Suprapubic skin (tissue), 4 donors: ENCODE measurements around the gene SIK2. TPM values are rescaled to one million over a fixed set of nuclear protein-coding genes. Genes with fewer than 3 reads are reported as not detected.
A peak's percentile ranks its signal among the peaks of the same experiment; 100 is the strongest.

Experiments used
- DNase-seq, 2 donors: peaks; one replicate each; pipeline ENCODE4 v3.0.0-alpha.2; 2019; ENCODE audit warnings: low spot score in 2 of 2
- H3K27ac ChIP-seq: fragments of 200-600 bp; sonication (generic); one replicate; pipeline ENCODE4 v1.5.1; 2019
- H3K27me3 ChIP-seq: fragments of 200-600 bp; sonication (generic); one replicate; pipeline ENCODE4 v1.5.1; 2019
- H3K36me3 ChIP-seq: fragments of 200-600 bp; sonication (generic); one replicate; pipeline ENCODE4 v1.5.1; 2019
- H3K4me1 ChIP-seq: fragments of 200-600 bp; sonication (generic); one replicate; pipeline ENCODE4 v1.5.1; 2019
- H3K4me3 ChIP-seq: fragments of 200-600 bp; sonication (generic); one replicate; pipeline ENCODE4 v1.5.1; 2019; ENCODE audit warnings: mild to moderate bottlenecking
- H3K9me3 ChIP-seq: fragments of 200-600 bp; sonication (generic); one replicate; pipeline ENCODE4 v1.5.1; 2019
- EP300 ChIP-seq: sonication (generic); formaldehyde crosslinking; IDR thresholded peaks from one replicate; pipeline ENCODE4 v1.6.1; 2017; ENCODE audit warnings: antibody characterized with exemption
- POLR2A ChIP-seq, 2 donors: fragments of 450-650 bp; IDR thresholded peaks; one replicate each; pipeline ENCODE4 v1.6.1; 2017; ENCODE audit warnings: antibody characterized with exemption in 2 of 2, mild to moderate bottlenecking in 2 of 2, moderate library complexity in 2 of 2
- POLR2AphosphoS5 ChIP-seq, 3 donors: sonication (generic); formaldehyde crosslinking; IDR thresholded peaks; one replicate each; pipeline ENCODE4 v1.6.1; 2017; ENCODE audit warnings: antibody characterized with exemption in 3 of 3
- WGBS: methylation state at CpG from one replicate; pipeline ENCODE4 v1.1.5; 2018; 5-methylcytosine and 5-hydroxymethylcytosine counted together
- total RNA-seq, 4 donors: library from RNA; depleted of rRNA; stranded (reverse); fragments of >200 nt; gene quantifications; one replicate each; pipeline ENCODE4 v1.1.0, GENCODE V29; 2016
- TF ChIP-seq, protein P1 (sequence below), 2 donors: fragments of 200-600 bp in 1 of 2; fragments of 450-650 bp in 1 of 2; sonication (generic) in 1 of 2; IDR thresholded peaks; one replicate each; pipeline ENCODE4 v1.5.1; 2016 to 2019; ENCODE audit warnings: antibody characterized with exemption in 2 of 2, mild to moderate bottlenecking in 1 of 2, moderate library complexity in 1 of 2

SIK2 gene
- total RNA-seq, 4 donors from 2014 or later: 13.9 to 29.0 (median 25.1) TPM

DNA sequence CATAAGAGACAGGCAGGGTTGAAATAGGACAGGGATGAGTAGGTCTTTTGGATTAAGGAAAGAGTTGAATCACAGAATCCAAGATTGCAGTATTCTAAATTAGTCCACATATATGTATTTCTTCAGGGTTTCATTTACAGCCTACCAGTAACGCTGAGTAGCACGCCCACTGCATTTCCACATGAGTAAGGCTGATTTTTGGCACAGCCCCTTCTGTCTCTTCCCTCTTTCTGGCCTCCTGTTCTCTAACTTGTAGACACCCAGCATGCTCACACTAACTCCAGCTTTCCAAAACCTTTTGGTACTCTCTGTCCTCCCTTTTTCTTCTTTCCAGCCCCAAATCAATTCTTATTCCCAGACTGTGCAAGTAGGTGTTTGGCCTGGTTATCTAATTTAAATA is 3.7 kb upstream of the SIK2 start:
- no peaks in the 10 kb centered on the region for H3K9me3 ChIP-seq
- peaks cover 8% of the 10 kb centered on the region for H3K4me1 ChIP-seq
- no peak overlapping the region for H3K27ac ChIP-seq
- no peak for DNase-seq
- no peaks in the 10 kb centered on the region for H3K36me3 ChIP-seq
- no peak for TF ChIP-seq EP300
- no peak for TF ChIP-seq POLR2AphosphoS5 (IDR thresholded peaks at IDR 0.05)
- TF ChIP-seq, protein P1, sequence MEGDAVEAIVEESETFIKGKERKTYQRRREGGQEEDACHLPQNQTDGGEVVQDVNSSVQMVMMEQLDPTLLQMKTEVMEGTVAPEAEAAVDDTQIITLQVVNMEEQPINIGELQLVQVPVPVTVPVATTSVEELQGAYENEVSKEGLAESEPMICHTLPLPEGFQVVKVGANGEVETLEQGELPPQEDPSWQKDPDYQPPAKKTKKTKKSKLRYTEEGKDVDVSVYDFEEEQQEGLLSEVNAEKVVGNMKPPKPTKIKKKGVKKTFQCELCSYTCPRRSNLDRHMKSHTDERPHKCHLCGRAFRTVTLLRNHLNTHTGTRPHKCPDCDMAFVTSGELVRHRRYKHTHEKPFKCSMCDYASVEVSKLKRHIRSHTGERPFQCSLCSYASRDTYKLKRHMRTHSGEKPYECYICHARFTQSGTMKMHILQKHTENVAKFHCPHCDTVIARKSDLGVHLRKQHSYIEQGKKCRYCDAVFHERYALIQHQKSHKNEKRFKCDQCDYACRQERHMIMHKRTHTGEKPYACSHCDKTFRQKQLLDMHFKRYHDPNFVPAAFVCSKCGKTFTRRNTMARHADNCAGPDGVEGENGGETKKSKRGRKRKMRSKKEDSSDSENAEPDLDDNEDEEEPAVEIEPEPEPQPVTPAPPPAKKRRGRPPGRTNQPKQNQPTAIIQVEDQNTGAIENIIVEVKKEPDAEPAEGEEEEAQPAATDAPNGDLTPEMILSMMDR (IDR thresholded peaks at IDR 0.05): no peak
- TF ChIP-seq POLR2A (IDR thresholded peaks at IDR 0.05): no peak
- H3K4me3 ChIP-seq: no peak overlapping the region
- H3K27me3 ChIP-seq: no peaks in the 10 kb centered on the region
- WGBS: 32% methylated on average over 2 of the region's 2 CpGs

DNA sequence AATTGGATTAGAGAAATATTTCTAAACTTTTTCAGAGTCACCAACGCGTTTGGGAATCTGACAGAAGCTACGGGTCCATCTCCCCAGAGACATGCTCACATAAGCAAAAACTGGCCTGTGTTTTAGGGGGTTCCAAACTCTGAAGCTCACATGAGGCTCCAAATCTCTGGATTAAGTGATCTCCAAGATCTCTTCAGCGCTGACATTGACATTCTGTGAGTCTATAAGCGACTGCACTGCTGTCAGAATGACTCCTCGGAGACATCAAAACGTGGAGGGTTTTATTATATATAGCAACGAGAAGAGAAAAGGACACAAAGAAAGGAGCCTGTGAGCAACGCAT is 642 bp upstream of the SIK2 start:
- peaks cover 22% of the 10 kb centered on the region for H3K4me1 ChIP-seq
- no peak for DNase-seq
- peak overlapping the region; percentile 94 for H3K4me3 ChIP-seq
- 6% methylated on average over 9 of the region's 9 CpGs for WGBS
- TF ChIP-seq POLR2A (IDR thresholded peaks at IDR 0.05) (no peak), POLR2AphosphoS5 (IDR thresholded peaks at IDR 0.05) (no peak)
- TF ChIP-seq, protein P1 (IDR thresholded peaks at IDR 0.05): no peak
- H3K9me3 ChIP-seq: no peaks in the 10 kb centered on the region
- no peaks in the 10 kb centered on the region for H3K36me3 ChIP-seq
- H3K27ac ChIP-seq: no peak overlapping the region
- H3K27me3 ChIP-seq: no peaks in the 10 kb centered on the region

DNA sequence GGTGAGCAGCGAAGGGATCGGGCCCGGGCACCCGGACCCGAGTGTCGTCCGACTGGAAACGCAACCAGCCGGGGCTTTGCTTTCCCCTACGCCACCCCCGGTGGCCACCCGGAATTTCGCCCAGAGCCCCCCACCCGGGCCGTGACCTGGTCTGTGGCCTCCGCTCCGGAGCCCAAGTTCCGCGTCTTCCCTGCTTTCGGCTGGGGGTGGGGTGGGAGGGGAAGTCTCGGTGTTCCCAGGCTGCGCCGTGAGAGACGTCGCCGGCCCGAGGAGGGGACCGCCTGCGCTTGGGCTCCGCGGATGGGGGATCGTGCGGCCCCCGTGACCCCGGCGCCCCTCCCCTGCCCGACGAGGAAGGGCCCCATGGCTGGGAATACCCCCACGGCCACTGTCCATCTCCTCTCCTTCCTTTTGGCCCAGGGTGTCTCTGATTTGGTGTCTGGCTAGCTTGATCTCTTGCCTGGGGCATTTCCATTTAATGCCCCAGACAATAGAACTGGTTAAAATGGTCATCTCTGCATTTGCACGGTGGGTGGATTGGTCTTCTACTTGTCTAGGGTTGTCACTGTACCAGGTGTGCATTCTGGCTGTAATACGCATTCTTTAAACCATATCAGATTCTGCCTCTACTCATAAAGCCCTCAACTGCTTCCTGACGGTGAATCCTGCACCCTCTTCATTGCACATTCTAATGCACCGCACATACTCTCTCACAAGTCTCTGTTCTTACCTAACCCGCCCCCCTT is 789 bp downstream of the SIK2 start:
- H3K36me3 ChIP-seq: no peaks in the 10 kb centered on the region
- TF ChIP-seq POLR2A (IDR thresholded peaks at IDR 0.05) (no peak), EP300 (no peak)
- peaks cover 22% of the 10 kb centered on the region for H3K4me1 ChIP-seq
- peak overlapping the region; percentile 97 for H3K27ac ChIP-seq
- no peaks in the 10 kb centered on the region for H3K9me3 ChIP-seq
- WGBS: 5% methylated on average over 5 of the region's 44 CpGs
- peak overlapping the region; percentile 94 for H3K4me3 ChIP-seq
- DNase-seq: peak; percentile 80 to 83
- no peaks in the 10 kb centered on the region for H3K27me3 ChIP-seq

DNA sequence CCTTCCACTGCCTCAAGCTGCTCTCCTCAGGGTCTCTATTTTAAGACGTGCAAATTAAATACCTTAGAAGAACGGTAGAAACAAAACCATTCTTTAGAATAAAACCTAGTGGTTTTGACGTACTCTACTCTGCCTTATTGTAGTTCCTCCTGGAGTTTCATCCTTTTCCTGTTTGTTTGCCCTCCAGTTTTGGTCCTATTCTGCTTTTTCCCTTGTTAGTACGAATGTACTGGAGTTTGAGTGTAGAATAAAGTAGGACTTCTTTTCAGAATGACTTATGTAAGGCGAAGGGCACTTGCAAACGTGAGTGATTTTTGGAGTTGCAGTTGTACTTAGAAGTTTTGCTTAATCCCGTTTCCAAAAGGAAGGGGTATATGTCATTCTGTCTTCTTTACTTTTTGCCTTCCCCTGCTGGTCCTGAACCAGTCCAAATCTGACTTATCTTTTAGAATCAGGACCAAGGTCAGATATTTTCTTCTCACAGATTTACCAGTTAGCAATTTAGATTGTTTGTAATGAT is 1.4 kb downstream of the SIK2 start:
- 11% methylated on average over 7 of the region's 7 CpGs for WGBS

DNA sequence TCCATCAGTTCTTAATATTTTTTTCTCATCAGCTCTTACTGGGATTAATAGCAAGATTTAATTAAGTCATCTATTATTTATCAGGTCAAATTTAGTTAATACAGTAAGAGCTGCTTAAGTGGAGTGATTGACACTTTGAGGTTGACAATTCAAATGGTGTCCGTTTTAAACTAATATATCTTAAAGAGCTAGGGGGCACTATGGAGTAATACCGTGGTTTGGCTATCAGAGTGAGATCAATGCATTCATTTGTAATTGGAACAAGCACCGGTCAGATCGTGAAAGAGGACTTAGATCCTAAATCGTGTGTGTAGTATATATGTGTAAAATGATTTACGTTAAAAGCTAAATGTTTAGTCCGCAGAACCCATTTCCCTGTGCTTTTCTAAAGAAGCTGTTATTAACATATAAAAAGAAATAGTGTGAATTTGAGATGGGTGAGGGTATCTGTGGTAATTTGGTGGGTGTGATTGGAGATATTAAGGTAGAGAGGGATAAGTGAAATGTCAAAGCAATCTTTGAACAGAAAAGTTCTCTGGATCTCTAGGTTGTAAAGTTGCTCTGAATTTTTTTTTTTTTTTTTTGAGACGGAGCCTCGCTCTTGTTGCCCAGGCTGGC is 2.3 kb downstream of the SIK2 start:
- Histone ChIP-seq H3K36me3 (no peaks in the 10 kb centered on the region), H3K27me3 (no peaks in the 10 kb centered on the region), H3K4me1 (peaks cover 22% of the 10 kb centered on the region), H3K27ac (no peak overlapping the region), H3K4me3 (peak overlapping the region; percentile 94), H3K9me3 (no peaks in the 10 kb centered on the region)
- WGBS: 30% methylated on average over 9 of the region's 9 CpGs
- DNase-seq: no peak
- TF ChIP-seq, protein P1 (IDR thresholded peaks at IDR 0.05): peak; percentile 37 to 43
- TF ChIP-seq POLR2A (IDR thresholded peaks at IDR 0.05): no peak

More for the DNA sequence above, 1.4 kb downstream of the SIK2 start:
- Histone ChIP-seq H3K4me1 (peaks cover 22% of the 10 kb centered on the region), H3K36me3 (no peaks in the 10 kb centered on the region), H3K27ac (peak overlapping the region; percentile 97), H3K4me3 (peak overlapping the region; percentile 94), H3K9me3 (no peaks in the 10 kb centered on the region), H3K27me3 (no peaks in the 10 kb centered on the region)
- DNase-seq: no peak
- TF ChIP-seq, protein P1 (IDR thresholded peaks at IDR 0.05): no peak
- TF ChIP-seq POLR2AphosphoS5 (IDR thresholded peaks at IDR 0.05) (no peak), EP300 (no peak), POLR2A (IDR thresholded peaks at IDR 0.05) (no peak)
